ENCODE results near the gene C4BPB. TPM values are rescaled to one million over a fixed set of nuclear protein-coding genes. Genes with fewer than 3 reads are reported as not detected.

The C4BPB gene
- total and polyA plus RNA-seq, 4 donors: 59.7 to 460 (median 401) TPM

GRCh38 chr1:207101720-207102119 lies 13.1 kb downstream of the C4BPB start:
- H3K4me3 ChIP-seq (ENCODE audit: low read depth in 1 of 3, low read length in 3 of 3): peak overlapping the region in 2 of 3 donors; percentile 22 to 33
- H3K27me3 ChIP-seq (ENCODE audit: control insufficient read depth in 4 of 4, insufficient read depth in 4 of 4, low read length in 3 of 4): no peaks in the 10 kb centered on the region
- peaks cover 8 to 30% (median 22%) of the 10 kb centered on the region in 4 donors for H3K36me3 ChIP-seq (ENCODE audit: control insufficient read depth in 4 of 4, insufficient read depth in 3 of 4, low read depth in 1 of 4, low read length in 3 of 4)

More at GRCh38 chr1:207101720-207102119, 13.1 kb downstream of the C4BPB start:
- Histone ChIP-seq H3K27ac (ENCODE audit: low read depth in 1 of 2, low read length in 2 of 2) (peak overlapping the region; percentile 81 to 93), H3K4me1 (ENCODE audit: control insufficient read depth in 4 of 4, insufficient read depth in 4 of 4, low read length in 3 of 4) (peaks cover 2 to 26% (median 23%) of the 10 kb centered on the region in 4 donors), H3K9me3 (ENCODE audit: control insufficient read depth in 4 of 4, low read length in 3 of 4) (peaks cover 0 to 2% (median 0%) of the 10 kb centered on the region in 4 donors), H3K9ac (ENCODE audit: low read depth in 1 of 2, low read length in 2 of 2) (peak overlapping the region; percentile 1 to 72)
- DNase-seq (ENCODE audit: low spot score): no peak
- 59% methylated on average over 1 of the region's 1 CpG for WGBS
- TF ChIP-seq REST (IDR thresholded peaks at IDR 0.05) (no peak), ZBTB33 (IDR thresholded peaks at IDR 0.05) (no peak), JUND (IDR thresholded peaks at IDR 0.05) (no peak), YY1 (IDR thresholded peaks at IDR 0.05) (no peak), MAX (IDR thresholded peaks at IDR 0.05) (no peak), ATF3 (IDR thresholded peaks at IDR 0.05) (no peak), GABPA (IDR thresholded peaks at IDR 0.05 in 1 of 2, conservative IDR thresholded peaks at IDR 0.05 in 1 of 2) (no peak), RXRA (IDR thresholded peaks at IDR 0.05) (no peak), HNF4A (conservative IDR thresholded peaks at IDR 0.05) (no peak), HNF4G (IDR thresholded peaks at IDR 0.05) (no peak), SP1 (IDR thresholded peaks at IDR 0.05) (no peak), TAF1 (conservative IDR thresholded peaks at IDR 0.05) (no peak), NR2F2 (IDR thresholded peaks at IDR 0.05) (no peak), FOXA1 (IDR thresholded peaks at IDR 0.05) (no peak), CTCF (IDR thresholded peaks at IDR 0.05; ENCODE audit: low read depth, low read length, missing input control) (no peak), RAD21 (IDR thresholded peaks at IDR 0.05) (no peak)
